GM12892 (cell line): ENCODE measurements around the gene CPED1.
"Not testable (repeated sequence)": the region's sequence is repeated elsewhere in the genome, so short reads cannot be mapped to it uniquely, and the experiment has no call there.

Source experiments
- DNase-seq: peaks from one replicate; pipeline ENCODE4 v3.0.0; 2011; ENCODE audit not compliant: insufficient read length
- FAIRE-seq: peaks from 2 replicates; lab custom pipeline; 2011; peaks lifted over from hg19 to GRCh38; lab: Jason Lieb, UNC
- POLR2A ChIP-seq: IDR thresholded peaks from 2 replicates; pipeline ENCODE4 v1.6.1; 2011; ENCODE audit warnings: low read depth, low read length, control low read depth
- POLR2AphosphoS5 ChIP-seq: IDR thresholded peaks from 2 replicates; pipeline ENCODE4 v1.6.1; 2011; ENCODE audit warnings: low read depth, low read length, control low read depth
- TAF1 ChIP-seq: IDR thresholded peaks from 2 replicates; pipeline ENCODE4 v1.6.1; 2011; ENCODE audit warnings: low read depth, mild to moderate bottlenecking, control low read depth, low read length, borderline replicate concordance

CPED1 gene

DNA sequence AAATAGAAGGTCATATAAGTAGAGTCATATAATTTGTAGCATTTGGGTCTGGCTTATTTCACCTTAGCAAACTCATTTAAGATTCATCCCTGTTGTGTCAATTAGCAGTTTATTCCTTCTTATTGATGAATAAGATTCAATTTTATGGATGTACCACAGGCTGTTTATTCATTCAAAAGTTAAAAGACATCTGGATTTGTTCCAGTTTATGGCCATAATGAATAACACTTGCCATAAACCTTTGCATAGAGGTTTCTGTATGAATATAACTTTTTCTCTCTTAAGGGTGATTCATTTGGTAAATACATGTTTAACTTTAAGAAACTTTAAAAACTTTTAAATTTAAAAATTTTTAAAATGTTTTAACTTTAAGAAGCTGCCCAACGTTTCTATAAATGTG lies 66.4 kb downstream of the CPED1 start:
- TF ChIP-seq POLR2A (no peak), TAF1 (no peak), POLR2AphosphoS5 (no peak)
- FAIRE-seq = no peak
- DNase-seq = no peak

DNA sequence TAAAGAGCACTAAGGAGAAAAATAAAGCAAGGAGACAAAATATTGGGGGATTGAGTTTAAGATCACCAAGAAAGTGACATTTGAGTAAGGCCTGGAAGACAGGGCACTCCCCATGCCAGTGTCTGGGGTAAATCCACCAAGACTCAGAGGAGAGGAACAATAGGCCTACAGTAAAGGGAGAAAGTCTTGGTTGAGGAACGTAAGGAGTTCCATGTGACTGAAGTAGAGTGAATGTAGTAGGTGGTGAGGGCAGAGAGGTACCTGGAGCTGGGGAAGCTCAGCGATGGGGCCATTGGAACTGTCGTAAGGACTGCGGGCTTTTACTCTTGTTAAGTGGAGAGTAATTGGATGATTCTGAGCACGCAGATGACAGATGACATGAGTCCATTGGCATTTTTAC lies 69.4 kb downstream of the CPED1 start:
- FAIRE-seq (no peak), DNase-seq (no peak)
- TF ChIP-seq POLR2AphosphoS5 (no peak), TAF1 (no peak), POLR2A (no peak)

DNA sequence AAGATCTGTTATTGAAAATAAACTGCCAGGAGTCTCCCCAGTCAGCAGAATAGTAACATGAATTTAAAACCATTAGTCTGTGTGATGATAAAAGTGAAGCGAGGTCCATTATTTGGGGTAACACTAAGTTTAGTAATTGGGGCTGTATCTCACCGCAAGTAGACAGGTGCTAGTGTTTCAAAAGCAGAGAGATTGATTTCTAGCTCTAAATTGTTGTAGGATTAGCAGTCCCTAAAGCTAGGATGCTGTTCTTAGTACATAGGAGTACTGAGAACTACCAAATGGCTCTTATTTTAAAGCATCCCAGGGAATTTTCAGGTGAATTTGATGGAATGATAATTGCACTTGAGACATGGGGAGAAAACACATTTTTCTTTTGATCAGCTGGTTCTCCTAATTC lies 70.5 kb downstream of the CPED1 start:
- FAIRE-seq = no peak
- DNase-seq = no peak
- no peak for TF ChIP-seq TAF1
- TF ChIP-seq POLR2AphosphoS5 = no peak
- no peak for TF ChIP-seq POLR2A

- not testable (repeated sequence) for DNase-seq, FAIRE-seq
Measured at GRCh38 chr7:121059979-121060509, 71.5 kb downstream of the CPED1 start.

DNA sequence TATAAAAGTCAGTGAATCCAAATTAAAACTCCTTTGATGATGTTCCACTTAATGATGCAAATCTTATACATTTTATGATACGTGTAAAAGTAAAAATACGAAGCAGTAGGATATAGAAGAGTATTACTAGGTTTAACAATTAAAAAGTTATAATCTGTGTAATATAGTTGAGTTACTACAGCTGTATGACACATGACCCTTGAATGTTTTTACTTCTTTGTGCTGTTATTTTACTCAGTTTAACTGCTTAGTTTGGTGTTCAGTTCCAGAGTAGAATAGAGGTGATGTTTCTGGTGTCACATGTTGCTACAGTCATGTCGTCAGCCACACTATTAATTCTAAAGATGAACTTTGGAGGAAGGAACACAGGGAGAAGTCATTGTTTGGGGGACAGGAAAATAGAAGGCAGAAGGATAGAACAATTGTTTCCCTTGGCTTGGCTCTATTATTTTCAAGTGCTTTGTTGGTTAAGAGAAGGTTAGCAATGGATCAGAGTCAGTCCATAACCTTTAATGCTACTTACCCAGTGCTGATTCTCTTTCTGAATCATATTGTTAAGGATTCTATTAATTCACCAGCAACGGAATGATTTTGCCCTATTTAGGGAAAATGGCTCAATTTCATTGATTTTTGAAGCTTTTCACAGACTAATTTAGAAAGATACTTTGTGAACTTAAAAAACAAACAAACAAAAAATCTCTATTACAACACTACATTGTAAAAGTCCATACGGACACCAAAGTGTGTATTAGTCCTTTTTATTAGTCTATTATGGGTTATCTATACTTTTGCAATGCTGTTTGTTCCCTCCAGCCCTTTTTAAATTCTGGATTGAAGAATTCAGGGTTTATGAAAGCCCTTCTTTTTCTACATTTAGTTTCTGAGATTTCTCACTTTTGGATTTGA lies 73.4 kb downstream of the CPED1 start:
- no peak for TF ChIP-seq POLR2AphosphoS5
- no peak for TF ChIP-seq POLR2A
- TF ChIP-seq TAF1 = no peak
- DNase-seq (no peak), FAIRE-seq (no peak)

DNA sequence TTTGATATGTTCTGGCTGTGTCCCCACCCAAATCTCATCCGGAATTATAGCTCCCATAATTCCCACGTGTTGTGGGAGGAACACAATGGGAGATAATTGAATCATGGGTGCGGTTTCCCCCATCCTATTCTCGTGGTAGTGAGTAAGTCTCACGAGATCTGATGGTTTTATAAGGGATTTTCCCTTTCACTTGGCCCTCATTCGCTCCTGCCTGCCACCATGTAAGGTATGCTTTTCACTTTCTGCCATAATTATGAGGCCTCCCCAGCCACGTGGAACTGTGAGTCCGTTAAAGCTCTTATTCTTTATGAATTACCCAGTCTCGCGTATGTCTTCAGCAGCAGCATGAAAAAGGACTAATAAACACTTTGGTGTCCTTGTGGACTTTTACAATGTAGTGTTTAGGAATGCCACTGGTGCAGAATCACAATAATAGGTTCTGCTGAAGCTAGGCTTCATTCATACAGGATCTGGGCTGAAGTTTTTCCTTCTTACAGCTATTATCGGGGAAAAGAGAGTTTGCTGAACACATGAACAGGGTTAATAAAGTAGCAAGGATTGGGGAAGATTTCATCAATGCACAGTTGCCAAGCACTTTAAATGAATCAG lies 74.3 kb downstream of the CPED1 start:
- FAIRE-seq = no peak
- TF ChIP-seq TAF1 (no peak), POLR2AphosphoS5 (no peak), POLR2A (no peak)

GRCh38 chr7:121067717-121068116 lies 79.2 kb downstream of the CPED1 start:
- not testable (repeated sequence) for FAIRE-seq, DNase-seq

More for the DNA sequence above, 74.3 kb downstream of the CPED1 start:
- no peak for DNase-seq

DNA sequence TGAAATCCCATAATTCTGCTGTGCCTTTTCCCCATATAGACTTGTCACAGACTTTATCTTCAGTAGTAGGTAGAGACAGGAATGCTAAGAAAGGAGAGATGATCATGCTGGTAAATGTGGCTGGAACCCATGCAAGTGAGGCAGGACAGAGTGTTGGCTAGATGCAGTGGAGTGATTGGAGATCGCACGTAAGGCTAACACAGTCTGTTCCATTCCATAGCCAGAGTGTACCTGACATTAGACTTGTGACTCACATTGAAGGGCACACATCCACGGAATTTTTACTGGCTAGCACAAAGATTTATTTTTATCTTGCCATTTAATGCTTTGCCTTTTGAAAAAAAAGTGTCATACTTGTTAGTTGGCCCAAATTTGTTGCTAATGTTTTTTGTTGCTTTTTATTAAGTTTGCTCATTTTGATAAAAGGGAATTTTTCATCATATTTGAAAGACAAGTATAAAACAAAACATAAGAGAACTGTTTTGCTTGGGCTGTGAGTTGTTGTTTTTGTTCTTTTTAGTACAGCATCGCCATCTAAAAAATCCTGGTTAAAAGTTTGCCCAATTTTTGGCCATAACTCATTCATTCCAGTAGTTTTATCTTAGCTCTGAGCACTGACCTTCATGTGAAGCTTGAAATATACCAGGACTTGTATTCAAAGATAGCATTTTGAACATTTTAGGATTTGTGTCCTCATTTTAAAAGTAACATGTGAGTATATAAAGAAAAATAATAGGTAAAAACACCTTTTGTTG lies 81.0 kb downstream of the CPED1 start:
- no peak for TF ChIP-seq POLR2AphosphoS5
- no peak for TF ChIP-seq POLR2A
- no peak for TF ChIP-seq TAF1
- FAIRE-seq = no peak
- DNase-seq = no peak

GRCh38 chr7:121071132-121071531 lies 82.6 kb downstream of the CPED1 start:
- no peak for DNase-seq
- no peak for FAIRE-seq
- no peak for TF ChIP-seq POLR2A
- no peak for TF ChIP-seq POLR2AphosphoS5
- no peak for TF ChIP-seq TAF1

DNA sequence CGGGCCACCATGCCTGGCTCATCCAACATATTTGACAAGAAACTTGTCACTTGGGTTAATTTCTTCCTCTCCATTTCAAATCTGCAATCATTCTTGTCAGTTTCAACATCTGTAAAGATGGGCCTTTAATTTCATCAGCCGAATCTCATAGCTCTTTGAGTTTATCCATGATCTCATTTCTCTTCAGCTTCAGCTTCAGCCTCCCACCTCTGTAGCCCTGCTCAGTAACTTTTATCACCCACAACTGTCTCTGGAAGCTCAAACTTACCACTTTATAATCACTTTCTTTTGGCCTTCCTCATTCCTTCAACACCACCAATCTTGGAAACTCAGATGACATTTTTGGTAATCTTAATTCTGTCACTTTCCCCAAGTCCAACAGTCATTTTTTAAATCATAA lies 83.2 kb downstream of the CPED1 start:
- FAIRE-seq (no peak), DNase-seq (no peak)
- no peak for TF ChIP-seq POLR2A
- TF ChIP-seq TAF1 = no peak
- no peak for TF ChIP-seq POLR2AphosphoS5

DNA sequence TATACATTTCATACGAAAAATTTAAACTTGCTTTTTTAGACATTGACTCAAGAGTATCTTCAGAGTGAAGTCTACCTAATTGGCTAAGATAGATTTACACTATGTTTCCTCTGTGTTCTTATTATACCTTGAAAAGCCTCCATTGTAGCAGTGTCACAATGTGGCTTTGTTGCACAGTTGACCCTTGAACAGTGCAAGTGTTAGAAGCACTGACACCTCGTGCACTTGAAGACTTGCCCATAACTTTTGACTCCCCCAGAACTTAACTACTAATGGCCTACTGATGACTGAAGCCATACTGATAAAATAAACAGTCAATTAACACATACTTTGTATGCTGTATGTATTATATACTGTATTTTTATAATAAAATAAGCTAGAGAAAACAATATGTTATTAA lies 84.3 kb downstream of the CPED1 start:
- TF ChIP-seq POLR2A (no peak), POLR2AphosphoS5 (no peak), TAF1 (no peak)
- DNase-seq (no peak), FAIRE-seq (no peak)
